PC-9 (cell line): ENCODE data around the gene SCARF2. TPM values are rescaled to one million over a fixed set of nuclear protein-coding genes. Genes with fewer than 3 reads are reported as not detected.

ENCODE experiments used
- BruUV-seq: library from RNA; stranded (reverse); fragments of 400-500 nt; replicated peaks from 2 replicates; lab custom pipeline; 2021; lab: Mats Ljungman, UMichigan
- CTCF ChIA-PET: fragments of 300-600 bp; sonication (Branson Sonifier 250); formaldehyde crosslinking; loops from one replicate; lab custom pipeline; 2022; ENCODE audit warnings: antibody characterized with exemption; lab: Charles Lee
- POLR2A ChIA-PET: fragments of 300-600 bp; sonication (Branson Sonifier 250); formaldehyde crosslinking; loops from one replicate; lab custom pipeline; 2022; ENCODE audit warnings: antibody characterized with exemption; ENCODE audit not compliant: unreplicated experiment; lab: Charles Lee
- DNase-seq, 2 experiments: peaks; one replicate each; pipeline versions ENCODE4 v3.0.0 to v3.0.0-alpha.2; 2015 to 2022; ENCODE audit warnings: mixed read lengths in 1 of 2
- H2AFZ ChIP-seq: fragments of 200-600 bp; sonication (generic); 2 replicates; pipeline ENCODE4 v1.8.1; 2017; ENCODE audit warnings: antibody characterized with exemption
- H3F3A ChIP-seq: fragments of 200-600 bp; sonication (generic); 2 replicates; pipeline ENCODE4 v1.8.1; 2017; ENCODE audit warnings: antibody characterized with exemption, mild to moderate bottlenecking, low read depth; ENCODE audit not compliant: insufficient read depth
- H3K27ac ChIP-seq: fragments of 200-600 bp; sonication (generic); 2 replicates; pipeline ENCODE4 v1.6.1; 2016; ENCODE audit warnings: mixed run types
- H3K27me3 ChIP-seq: fragments of 200-600 bp; sonication (generic); 2 replicates; pipeline ENCODE4 v1.6.1; 2016; ENCODE audit warnings: low read depth, mixed run types; ENCODE audit not compliant: insufficient read depth
- H3K36me3 ChIP-seq: fragments of 200-600 bp; sonication (generic); 2 replicates; pipeline ENCODE4 v1.6.1; 2016; ENCODE audit warnings: low read depth, mixed run types
- H3K4me1 ChIP-seq: fragments of 200-600 bp; sonication (generic); replicated peaks from 2 replicates; pipeline ENCODE4 v1.6.1; 2016; ENCODE audit warnings: mixed run types; ENCODE audit not compliant: insufficient read depth
- H3K4me2 ChIP-seq: fragments of 200-600 bp; sonication (generic); 2 replicates; pipeline ENCODE4 v1.6.1; 2017; ENCODE audit warnings: mixed run types
- H3K4me3 ChIP-seq: fragments of 200-600 bp; sonication (generic); 2 replicates; pipeline ENCODE4 v1.6.1; 2016; ENCODE audit warnings: mixed run types
- H3K79me2 ChIP-seq: fragments of 200-600 bp; sonication (generic); 2 replicates; pipeline ENCODE4 v1.6.1; 2017; ENCODE audit warnings: low read depth, mixed run types
- H3K9me2 ChIP-seq: fragments of 200-600 bp; sonication (generic); 2 replicates; pipeline ENCODE4 v1.8.1; 2017; ENCODE audit warnings: mild to moderate bottlenecking; ENCODE audit not compliant: insufficient read depth
- H3K9me3 ChIP-seq: fragments of 200-600 bp; sonication (generic); 2 replicates; pipeline ENCODE4 v1.8.1; 2016; ENCODE audit warnings: low read depth; ENCODE audit not compliant: insufficient read depth
- H4K20me1 ChIP-seq: fragments of 200-600 bp; sonication (generic); 2 replicates; pipeline ENCODE4 v1.8.1; 2017; ENCODE audit not compliant: insufficient read depth
- EZH2 ChIP-seq: fragments of 200-600 bp; sonication (generic); IDR thresholded peaks from 2 replicates; pipeline ENCODE4 v1.8.0; 2017; ENCODE audit warnings: antibody characterized with exemption, low read depth
- intact Hi-C: fragments of 100-400 bp; cut with micrococcal nuclease; formaldehyde crosslinking; loops from one replicate; pipeline ENCODE4 v1.10.0; 2022; ENCODE audit not compliant: unreplicated experiment
- total RNA-seq: library from RNA; stranded (reverse); gene quantifications from 2 replicates; pipeline ENCODE4 v1.2.3, GENCODE V29; 2021
- TF ChIP-seq, protein P1 (sequence below): fragments of 200-600 bp; sonication (generic); conservative IDR thresholded peaks from 2 replicates; pipeline ENCODE4 v1.6.1; 2017; ENCODE audit warnings: mixed run types, antibody characterized with exemption, mild to moderate bottlenecking, moderate library complexity

SCARF2 gene
- total RNA-seq, 1 experiment from 2014 or later = 0.52 TPM

DNA sequence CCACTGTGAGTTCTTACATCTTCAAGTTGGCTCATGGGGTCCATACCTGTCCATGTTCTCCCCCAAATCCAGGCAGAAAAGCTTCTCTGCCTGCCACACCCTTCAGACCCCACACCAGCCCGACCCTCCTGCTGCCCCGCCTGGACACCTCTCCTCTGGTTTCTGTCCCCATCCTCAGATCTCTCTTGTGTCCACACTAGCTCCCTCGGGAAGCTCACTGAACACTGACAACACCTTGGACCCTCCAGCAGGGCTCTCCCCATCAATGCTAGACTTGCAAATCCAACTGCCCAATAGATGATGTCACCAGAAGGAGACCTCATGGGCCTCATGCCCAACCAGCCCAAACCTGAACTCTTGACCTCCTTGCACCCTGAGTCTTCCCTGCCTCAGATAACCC, 2.9 kb downstream of the SCARF2 start:
- H2AFZ ChIP-seq = no peak overlapping the region
- H3K4me2 ChIP-seq = no peak overlapping the region
- no peaks in the 10 kb centered on the region for H3F3A ChIP-seq
- DNase-seq = no peak
- 0 out of 2 replicates have a peak, but pooled peaks cover 3% of the 10 kb centered on the region for H3K4me1 ChIP-seq
- no peaks in the 10 kb centered on the region for H3K79me2 ChIP-seq
- CTCF ChIA-PET = no interaction called here
- H3K9me3 ChIP-seq = no peaks in the 10 kb centered on the region
- no peaks in the 10 kb centered on the region for H4K20me1 ChIP-seq
- no peak overlapping the region for H3K4me3 ChIP-seq
- H3K36me3 ChIP-seq = no peaks in the 10 kb centered on the region
- POLR2A ChIA-PET = no interaction called here
- no peaks in the 10 kb centered on the region; the same call in 1 of the 2 replicates for H3K27me3 ChIP-seq
- intact Hi-C loops = no loop called here
- no TSS peak for BruUV-seq
- H3K9me2 ChIP-seq = no peaks in the 10 kb centered on the region
- H3K27ac ChIP-seq = no peak overlapping the region
- TF ChIP-seq, protein P1, sequence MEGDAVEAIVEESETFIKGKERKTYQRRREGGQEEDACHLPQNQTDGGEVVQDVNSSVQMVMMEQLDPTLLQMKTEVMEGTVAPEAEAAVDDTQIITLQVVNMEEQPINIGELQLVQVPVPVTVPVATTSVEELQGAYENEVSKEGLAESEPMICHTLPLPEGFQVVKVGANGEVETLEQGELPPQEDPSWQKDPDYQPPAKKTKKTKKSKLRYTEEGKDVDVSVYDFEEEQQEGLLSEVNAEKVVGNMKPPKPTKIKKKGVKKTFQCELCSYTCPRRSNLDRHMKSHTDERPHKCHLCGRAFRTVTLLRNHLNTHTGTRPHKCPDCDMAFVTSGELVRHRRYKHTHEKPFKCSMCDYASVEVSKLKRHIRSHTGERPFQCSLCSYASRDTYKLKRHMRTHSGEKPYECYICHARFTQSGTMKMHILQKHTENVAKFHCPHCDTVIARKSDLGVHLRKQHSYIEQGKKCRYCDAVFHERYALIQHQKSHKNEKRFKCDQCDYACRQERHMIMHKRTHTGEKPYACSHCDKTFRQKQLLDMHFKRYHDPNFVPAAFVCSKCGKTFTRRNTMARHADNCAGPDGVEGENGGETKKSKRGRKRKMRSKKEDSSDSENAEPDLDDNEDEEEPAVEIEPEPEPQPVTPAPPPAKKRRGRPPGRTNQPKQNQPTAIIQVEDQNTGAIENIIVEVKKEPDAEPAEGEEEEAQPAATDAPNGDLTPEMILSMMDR = no peak
- TF ChIP-seq EZH2 = no peak

DNA sequence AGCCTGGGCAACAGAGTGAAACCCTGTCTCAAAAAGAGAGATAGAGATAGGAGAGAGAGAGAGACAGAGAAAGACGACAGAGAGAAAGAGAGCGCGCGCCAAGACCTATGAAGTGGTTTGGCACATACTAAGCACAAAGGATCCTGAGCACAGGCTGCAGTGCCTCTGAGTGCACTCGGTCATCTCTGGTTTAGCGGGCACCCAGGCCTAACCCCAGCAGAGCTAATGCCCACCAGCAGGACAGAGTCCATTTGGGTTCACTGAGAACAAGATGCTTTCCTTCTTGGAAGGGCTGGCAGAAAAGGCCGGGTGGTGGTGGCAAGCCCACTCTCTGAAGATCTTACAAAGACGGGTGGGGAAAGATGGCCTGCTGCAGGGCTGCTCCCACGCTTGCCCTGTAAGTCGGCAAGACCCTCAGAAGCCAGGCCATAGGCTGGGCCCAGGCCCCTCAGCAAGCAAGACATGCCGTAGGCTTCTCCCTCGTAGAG, 3.3 kb downstream of the SCARF2 start:
- ChIA-PET POLR2A (no interaction called here), CTCF (no interaction called here)
- H3K9me2 ChIP-seq = no peaks in the 10 kb centered on the region
- H3K27me3 ChIP-seq = no peaks in the 10 kb centered on the region; the same call in 1 of the 2 replicates
- H3K27ac ChIP-seq = no peak overlapping the region
- TF ChIP-seq, protein P1 = no peak
- TF ChIP-seq EZH2 = no peak
- no peak overlapping the region for H3K4me2 ChIP-seq
- H3K36me3 ChIP-seq = no peaks in the 10 kb centered on the region
- DNase-seq = no peak
- no peaks in the 10 kb centered on the region for H3K79me2 ChIP-seq
- intact Hi-C loops = no loop called here
- 0 out of 2 replicates have a peak, but pooled peaks cover 3% of the 10 kb centered on the region for H3K4me1 ChIP-seq
- no peaks in the 10 kb centered on the region for H4K20me1 ChIP-seq
- H3K9me3 ChIP-seq = no peaks in the 10 kb centered on the region
- no TSS peak for BruUV-seq
- no peak overlapping the region for H2AFZ ChIP-seq
- no peaks in the 10 kb centered on the region for H3F3A ChIP-seq
- H3K4me3 ChIP-seq = no peak overlapping the region

DNA sequence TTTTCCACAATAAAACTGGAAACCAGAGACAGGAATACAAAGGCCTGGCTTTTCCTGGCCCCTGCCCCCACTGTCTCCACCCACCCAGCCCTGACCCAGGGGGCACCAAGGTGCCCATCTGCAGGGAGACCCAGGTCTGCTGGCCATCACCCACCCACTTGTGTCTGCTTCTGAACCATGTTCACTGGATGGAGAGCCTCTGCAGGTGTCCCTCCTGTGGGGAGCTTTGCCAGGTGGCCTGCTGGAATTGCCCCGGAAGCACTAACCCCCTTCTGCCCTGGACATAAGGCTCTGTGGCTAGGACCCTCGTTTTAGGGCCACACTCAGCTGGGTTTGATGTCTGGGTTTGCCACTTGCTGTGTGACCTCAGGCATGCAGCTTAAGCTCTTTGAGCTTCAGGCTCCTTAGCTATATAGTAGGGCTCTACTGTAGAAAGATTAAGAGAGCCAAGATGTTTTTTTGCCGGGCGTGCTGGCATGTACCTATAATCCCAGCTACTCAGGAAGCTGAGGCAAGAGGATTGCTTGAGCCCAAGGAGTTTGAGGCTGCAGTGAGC, 3.9 kb downstream of the SCARF2 start:
- no TSS peak for BruUV-seq
- H3K9me2 ChIP-seq = no peaks in the 10 kb centered on the region
- no peaks in the 10 kb centered on the region for H3K79me2 ChIP-seq
- TF ChIP-seq, protein P1 = no peak
- H3K36me3 ChIP-seq = no peaks in the 10 kb centered on the region
- intact Hi-C loops = no loop called here
- ChIA-PET CTCF (no interaction called here), POLR2A (no interaction called here)
- no peak for DNase-seq
- no peaks in the 10 kb centered on the region for H3F3A ChIP-seq
- no peaks in the 10 kb centered on the region for H3K9me3 ChIP-seq
- no peaks in the 10 kb centered on the region; the same call in 1 of the 2 replicates for H3K27me3 ChIP-seq
- H3K4me2 ChIP-seq = no peak overlapping the region
- no peak overlapping the region for H3K4me3 ChIP-seq
- no peak overlapping the region for H2AFZ ChIP-seq
- no peaks in the 10 kb centered on the region for H4K20me1 ChIP-seq
- H3K4me1 ChIP-seq = 0 out of 2 replicates have a peak, but pooled peaks cover 3% of the 10 kb centered on the region
- no peak overlapping the region for H3K27ac ChIP-seq
